ENCODE results near the gene SHC2.

- TF ChIP-seq EZH2 (IDR thresholded peaks at IDR 0.05; ENCODE audit: low read length, missing control alignments) (no peak), CTCF (conservative IDR thresholded peaks at IDR 0.05 in 1 of 2, IDR thresholded peaks at IDR 0.05 in 1 of 2; ENCODE audit: low read depth in 1 of 2, low read length in 2 of 2) (no peak)
Measured at GRCh38 chr19:485583-486236, 24.9 kb upstream of the SHC2 start.
